PC-3 (cell line): ENCODE results near the gene PDIA4.

Experiments
- CTCF ChIP-seq: fragments of 300-600 bp; sonication (generic); conservative IDR thresholded peaks from 2 replicates; pipeline ENCODE4 v1.5.1; 2017; ENCODE audit warnings: antibody characterized with exemption, low read depth, mild to moderate bottlenecking, low read length
- EZH2 ChIP-seq: fragments of 300-600 bp; sonication (generic); IDR thresholded peaks from one replicate; pipeline ENCODE4 v1.6.1; 2017; ENCODE audit warnings: antibody characterized with exemption, mild to moderate bottlenecking, low read length; ENCODE audit not compliant: unreplicated experiment

GRCh38 chr7:149022756-149023360, 5.4 kb downstream of the PDIA4 start:
- TF ChIP-seq CTCF (no peak), EZH2 (no peak)
